Cardiac fibroblast (primary cell): ENCODE measurements around the gene TAF1C.

ENCODE experiments used
- DNase-seq, 2 donors: peaks; one replicate each; pipeline versions ENCODE4 v3.0.0 to v3.0.0-alpha.2; 2010; ENCODE audit warnings: low read depth in 2 of 2
- H3K4me3 ChIP-seq, 2 donors: replicated peaks in 1 of 2; 1 replicate in 1 of 2; 2 replicates in 1 of 2; pipeline ENCODE4 v1.5.1; 2011; ENCODE audit warnings: low read depth in 2 of 2, low read length in 2 of 2, mild to moderate bottlenecking in 2 of 2, moderate library complexity in 1 of 2
- TF ChIP-seq, protein P1 (sequence below): IDR thresholded peaks from one replicate; pipeline ENCODE4 v1.5.1; 2011; ENCODE audit warnings: low read depth, mild to moderate bottlenecking, low read length, inconsistent platforms

TAF1C gene

GRCh38 chr16:84228256-84228838 lies 41.5 kb upstream of the TAF1C start:
- DNase-seq: peak; percentile 92 to 93
- TF ChIP-seq, protein P1, sequence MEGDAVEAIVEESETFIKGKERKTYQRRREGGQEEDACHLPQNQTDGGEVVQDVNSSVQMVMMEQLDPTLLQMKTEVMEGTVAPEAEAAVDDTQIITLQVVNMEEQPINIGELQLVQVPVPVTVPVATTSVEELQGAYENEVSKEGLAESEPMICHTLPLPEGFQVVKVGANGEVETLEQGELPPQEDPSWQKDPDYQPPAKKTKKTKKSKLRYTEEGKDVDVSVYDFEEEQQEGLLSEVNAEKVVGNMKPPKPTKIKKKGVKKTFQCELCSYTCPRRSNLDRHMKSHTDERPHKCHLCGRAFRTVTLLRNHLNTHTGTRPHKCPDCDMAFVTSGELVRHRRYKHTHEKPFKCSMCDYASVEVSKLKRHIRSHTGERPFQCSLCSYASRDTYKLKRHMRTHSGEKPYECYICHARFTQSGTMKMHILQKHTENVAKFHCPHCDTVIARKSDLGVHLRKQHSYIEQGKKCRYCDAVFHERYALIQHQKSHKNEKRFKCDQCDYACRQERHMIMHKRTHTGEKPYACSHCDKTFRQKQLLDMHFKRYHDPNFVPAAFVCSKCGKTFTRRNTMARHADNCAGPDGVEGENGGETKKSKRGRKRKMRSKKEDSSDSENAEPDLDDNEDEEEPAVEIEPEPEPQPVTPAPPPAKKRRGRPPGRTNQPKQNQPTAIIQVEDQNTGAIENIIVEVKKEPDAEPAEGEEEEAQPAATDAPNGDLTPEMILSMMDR: no peak
- no peak overlapping the region for H3K4me3 ChIP-seq

- TF ChIP-seq, protein P1: no peak
- DNase-seq: no peak
- H3K4me3 ChIP-seq: no peak overlapping the region
Observed at GRCh38 chr16:84227548-84227947, 40.7 kb upstream of the TAF1C start.

- H3K4me3 ChIP-seq: no peak overlapping the region
- TF ChIP-seq, protein P1: no peak
- no peak for DNase-seq
Observed at GRCh38 chr16:84226026-84226425, 39.2 kb upstream of the TAF1C start.

DNA sequence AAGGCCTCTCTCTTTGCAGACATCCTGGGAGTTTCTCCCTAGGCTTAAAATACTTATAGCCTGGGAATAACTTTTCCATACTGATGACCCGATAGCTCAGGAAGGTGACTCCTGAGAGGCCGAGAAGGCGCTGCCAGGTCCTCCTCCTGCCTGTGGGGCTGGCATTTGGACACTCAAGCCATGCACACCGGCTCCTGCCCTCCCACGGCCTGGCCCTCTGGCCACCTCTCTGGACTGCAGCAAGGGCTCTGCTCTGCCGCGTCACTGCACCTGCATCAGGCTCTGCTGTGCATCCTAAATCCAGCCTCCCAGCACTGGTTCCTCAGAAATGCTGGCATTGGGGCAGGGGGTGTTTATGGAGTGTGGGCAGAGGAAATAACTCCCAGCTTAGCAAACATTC lies 38.7 kb upstream of the TAF1C start:
- no peak for DNase-seq
- TF ChIP-seq, protein P1: no peak

GRCh38 chr16:84225126-84225525 lies 38.3 kb upstream of the TAF1C start:
- TF ChIP-seq, protein P1: no peak
- H3K4me3 ChIP-seq: no peak overlapping the region
- no peak for DNase-seq

More for the DNA sequence above, 38.7 kb upstream of the TAF1C start:
- no peak overlapping the region for H3K4me3 ChIP-seq

GRCh38 chr16:84224554-84224953 lies 37.7 kb upstream of the TAF1C start:
- no peak for DNase-seq
- TF ChIP-seq, protein P1: no peak
- H3K4me3 ChIP-seq: no peak overlapping the region

DNA sequence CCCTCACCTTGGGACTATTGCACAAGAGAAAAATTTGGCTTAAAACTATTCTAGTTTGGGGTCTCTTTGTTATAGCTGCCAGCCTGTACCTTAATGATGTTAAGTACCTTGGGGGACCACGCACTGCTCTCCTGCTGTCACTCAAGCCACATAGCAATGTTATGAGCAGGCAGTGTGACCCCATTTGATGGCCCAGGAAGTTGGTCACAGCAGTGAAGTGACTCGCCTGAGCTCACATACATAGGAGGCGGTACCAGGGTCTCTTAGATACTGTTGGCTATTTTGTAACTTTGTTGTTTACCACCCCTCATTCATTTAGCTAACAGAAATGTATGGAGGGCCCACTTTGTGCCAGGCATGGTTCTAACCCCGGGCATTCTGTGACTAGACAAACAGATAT lies 36.6 kb upstream of the TAF1C start:
- no peak overlapping the region for H3K4me3 ChIP-seq
- TF ChIP-seq, protein P1: no peak
- DNase-seq: no peak
